ENCODE data around the gene ZDHHC23.

- TF ChIP-seq, protein P1, sequence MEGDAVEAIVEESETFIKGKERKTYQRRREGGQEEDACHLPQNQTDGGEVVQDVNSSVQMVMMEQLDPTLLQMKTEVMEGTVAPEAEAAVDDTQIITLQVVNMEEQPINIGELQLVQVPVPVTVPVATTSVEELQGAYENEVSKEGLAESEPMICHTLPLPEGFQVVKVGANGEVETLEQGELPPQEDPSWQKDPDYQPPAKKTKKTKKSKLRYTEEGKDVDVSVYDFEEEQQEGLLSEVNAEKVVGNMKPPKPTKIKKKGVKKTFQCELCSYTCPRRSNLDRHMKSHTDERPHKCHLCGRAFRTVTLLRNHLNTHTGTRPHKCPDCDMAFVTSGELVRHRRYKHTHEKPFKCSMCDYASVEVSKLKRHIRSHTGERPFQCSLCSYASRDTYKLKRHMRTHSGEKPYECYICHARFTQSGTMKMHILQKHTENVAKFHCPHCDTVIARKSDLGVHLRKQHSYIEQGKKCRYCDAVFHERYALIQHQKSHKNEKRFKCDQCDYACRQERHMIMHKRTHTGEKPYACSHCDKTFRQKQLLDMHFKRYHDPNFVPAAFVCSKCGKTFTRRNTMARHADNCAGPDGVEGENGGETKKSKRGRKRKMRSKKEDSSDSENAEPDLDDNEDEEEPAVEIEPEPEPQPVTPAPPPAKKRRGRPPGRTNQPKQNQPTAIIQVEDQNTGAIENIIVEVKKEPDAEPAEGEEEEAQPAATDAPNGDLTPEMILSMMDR (IDR thresholded peaks at IDR 0.05), result no peak
- TF ChIP-seq POLR2A (IDR thresholded peaks at IDR 0.05), result no peak
Measured at GRCh38 chr3:113927556-113927955, 20.3 kb upstream of the ZDHHC23 start.
